Ishikawa (cell line): Measurements from ENCODE around the gene PAM.

Experiments
- CEBPB ChIP-seq: IDR thresholded peaks from 2 replicates; pipeline ENCODE4 v1.6.1; 2012
- CREB1 ChIP-seq: IDR thresholded peaks from 2 replicates; pipeline ENCODE4 v1.6.1; 2012; ENCODE audit warnings: low read depth
- EGR1 ChIP-seq: IDR thresholded peaks from 2 replicates; pipeline ENCODE4 v1.6.1; 2012
- EP300 ChIP-seq: IDR thresholded peaks from 2 replicates; pipeline ENCODE4 v1.6.1; 2012; ENCODE audit warnings: borderline replicate concordance
- FOXM1 ChIP-seq: IDR thresholded peaks from 2 replicates; pipeline ENCODE4 v1.6.1; 2012; ENCODE audit warnings: low read depth, borderline replicate concordance
- RAD21 ChIP-seq: IDR thresholded peaks from 2 replicates; pipeline ENCODE4 v1.6.1; 2012; ENCODE audit warnings: low read depth
- TAF1 ChIP-seq: IDR thresholded peaks from 2 replicates; pipeline ENCODE4 v1.6.1; 2012; ENCODE audit warnings: low read depth, mild to moderate bottlenecking
- TCF12 ChIP-seq: IDR thresholded peaks from 2 replicates; pipeline ENCODE4 v1.6.1; 2012; ENCODE audit warnings: low read depth
- YY1 ChIP-seq: IDR thresholded peaks from 2 replicates; pipeline ENCODE4 v1.6.1; 2012; ENCODE audit warnings: low read depth
- TF ChIP-seq, protein P1 (sequence below): IDR thresholded peaks from 2 replicates; pipeline ENCODE4 v1.6.1; 2012; ENCODE audit warnings: low read depth, mild to moderate bottlenecking
- TF ChIP-seq, protein P2 (sequence below): IDR thresholded peaks from 2 replicates; pipeline ENCODE4 v1.6.1; 2012
- TF ChIP-seq, protein P3 (sequence below): IDR thresholded peaks from 2 replicates; pipeline ENCODE4 v1.6.1; 2012

DNA sequence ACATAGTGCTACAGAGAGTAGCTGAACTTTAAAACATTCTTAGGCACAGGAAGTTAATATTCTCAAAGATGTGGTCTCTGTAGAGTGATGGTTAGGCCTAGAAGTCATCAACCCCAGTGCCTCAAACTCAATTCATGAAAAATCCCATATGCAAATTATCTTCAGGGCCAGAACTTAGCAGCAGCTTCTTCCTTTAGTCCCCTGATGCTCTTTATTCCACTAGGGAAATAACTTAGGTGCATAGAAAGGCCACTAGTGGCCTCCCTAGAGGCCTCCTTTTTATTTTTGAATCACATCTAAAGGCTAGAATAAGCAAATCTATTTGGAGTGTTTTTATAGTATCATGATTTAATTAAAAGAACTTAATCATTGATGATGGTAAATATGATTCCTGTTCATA is 276.5 kb downstream of the PAM start:
- TF ChIP-seq, protein P1, sequence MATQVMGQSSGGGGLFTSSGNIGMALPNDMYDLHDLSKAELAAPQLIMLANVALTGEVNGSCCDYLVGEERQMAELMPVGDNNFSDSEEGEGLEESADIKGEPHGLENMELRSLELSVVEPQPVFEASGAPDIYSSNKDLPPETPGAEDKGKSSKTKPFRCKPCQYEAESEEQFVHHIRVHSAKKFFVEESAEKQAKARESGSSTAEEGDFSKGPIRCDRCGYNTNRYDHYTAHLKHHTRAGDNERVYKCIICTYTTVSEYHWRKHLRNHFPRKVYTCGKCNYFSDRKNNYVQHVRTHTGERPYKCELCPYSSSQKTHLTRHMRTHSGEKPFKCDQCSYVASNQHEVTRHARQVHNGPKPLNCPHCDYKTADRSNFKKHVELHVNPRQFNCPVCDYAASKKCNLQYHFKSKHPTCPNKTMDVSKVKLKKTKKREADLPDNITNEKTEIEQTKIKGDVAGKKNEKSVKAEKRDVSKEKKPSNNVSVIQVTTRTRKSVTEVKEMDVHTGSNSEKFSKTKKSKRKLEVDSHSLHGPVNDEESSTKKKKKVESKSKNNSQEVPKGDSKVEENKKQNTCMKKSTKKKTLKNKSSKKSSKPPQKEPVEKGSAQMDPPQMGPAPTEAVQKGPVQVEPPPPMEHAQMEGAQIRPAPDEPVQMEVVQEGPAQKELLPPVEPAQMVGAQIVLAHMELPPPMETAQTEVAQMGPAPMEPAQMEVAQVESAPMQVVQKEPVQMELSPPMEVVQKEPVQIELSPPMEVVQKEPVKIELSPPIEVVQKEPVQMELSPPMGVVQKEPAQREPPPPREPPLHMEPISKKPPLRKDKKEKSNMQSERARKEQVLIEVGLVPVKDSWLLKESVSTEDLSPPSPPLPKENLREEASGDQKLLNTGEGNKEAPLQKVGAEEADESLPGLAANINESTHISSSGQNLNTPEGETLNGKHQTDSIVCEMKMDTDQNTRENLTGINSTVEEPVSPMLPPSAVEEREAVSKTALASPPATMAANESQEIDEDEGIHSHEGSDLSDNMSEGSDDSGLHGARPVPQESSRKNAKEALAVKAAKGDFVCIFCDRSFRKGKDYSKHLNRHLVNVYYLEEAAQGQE, result no peak
- TF ChIP-seq EP300 (no peak), YY1 (no peak), RAD21 (no peak), TAF1 (no peak), TCF12 (no peak), FOXM1 (no peak), CEBPB (no peak), CREB1 (no peak), EGR1 (no peak)
- TF ChIP-seq, protein P2, sequence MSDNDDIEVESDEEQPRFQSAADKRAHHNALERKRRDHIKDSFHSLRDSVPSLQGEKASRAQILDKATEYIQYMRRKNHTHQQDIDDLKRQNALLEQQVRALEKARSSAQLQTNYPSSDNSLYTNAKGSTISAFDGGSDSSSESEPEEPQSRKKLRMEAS, result no peak
- TF ChIP-seq, protein P3, sequence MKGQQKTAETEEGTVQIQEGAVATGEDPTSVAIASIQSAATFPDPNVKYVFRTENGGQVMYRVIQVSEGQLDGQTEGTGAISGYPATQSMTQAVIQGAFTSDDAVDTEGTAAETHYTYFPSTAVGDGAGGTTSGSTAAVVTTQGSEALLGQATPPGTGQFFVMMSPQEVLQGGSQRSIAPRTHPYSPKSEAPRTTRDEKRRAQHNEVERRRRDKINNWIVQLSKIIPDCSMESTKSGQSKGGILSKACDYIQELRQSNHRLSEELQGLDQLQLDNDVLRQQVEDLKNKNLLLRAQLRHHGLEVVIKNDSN, result no peak
